Activated T-cell treated with anti-CD3 and anti-CD28 coated beads for 48 hours (primary cell): ENCODE results near the gene ANO5.

Experiments
- DNase-seq: peaks from one replicate; pipeline ENCODE4 v3.0.0-alpha.2; 2020; ENCODE audit warnings: low read depth

The ANO5 gene, protein sequence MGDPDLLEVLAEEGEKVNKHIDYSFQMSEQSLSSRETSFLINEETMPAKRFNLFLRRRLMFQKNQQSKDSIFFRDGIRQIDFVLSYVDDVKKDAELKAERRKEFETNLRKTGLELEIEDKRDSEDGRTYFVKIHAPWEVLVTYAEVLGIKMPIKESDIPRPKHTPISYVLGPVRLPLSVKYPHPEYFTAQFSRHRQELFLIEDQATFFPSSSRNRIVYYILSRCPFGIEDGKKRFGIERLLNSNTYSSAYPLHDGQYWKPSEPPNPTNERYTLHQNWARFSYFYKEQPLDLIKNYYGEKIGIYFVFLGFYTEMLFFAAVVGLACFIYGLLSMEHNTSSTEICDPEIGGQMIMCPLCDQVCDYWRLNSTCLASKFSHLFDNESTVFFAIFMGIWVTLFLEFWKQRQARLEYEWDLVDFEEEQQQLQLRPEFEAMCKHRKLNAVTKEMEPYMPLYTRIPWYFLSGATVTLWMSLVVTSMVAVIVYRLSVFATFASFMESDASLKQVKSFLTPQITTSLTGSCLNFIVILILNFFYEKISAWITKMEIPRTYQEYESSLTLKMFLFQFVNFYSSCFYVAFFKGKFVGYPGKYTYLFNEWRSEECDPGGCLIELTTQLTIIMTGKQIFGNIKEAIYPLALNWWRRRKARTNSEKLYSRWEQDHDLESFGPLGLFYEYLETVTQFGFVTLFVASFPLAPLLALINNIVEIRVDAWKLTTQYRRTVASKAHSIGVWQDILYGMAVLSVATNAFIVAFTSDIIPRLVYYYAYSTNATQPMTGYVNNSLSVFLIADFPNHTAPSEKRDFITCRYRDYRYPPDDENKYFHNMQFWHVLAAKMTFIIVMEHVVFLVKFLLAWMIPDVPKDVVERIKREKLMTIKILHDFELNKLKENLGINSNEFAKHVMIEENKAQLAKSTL

DNA sequence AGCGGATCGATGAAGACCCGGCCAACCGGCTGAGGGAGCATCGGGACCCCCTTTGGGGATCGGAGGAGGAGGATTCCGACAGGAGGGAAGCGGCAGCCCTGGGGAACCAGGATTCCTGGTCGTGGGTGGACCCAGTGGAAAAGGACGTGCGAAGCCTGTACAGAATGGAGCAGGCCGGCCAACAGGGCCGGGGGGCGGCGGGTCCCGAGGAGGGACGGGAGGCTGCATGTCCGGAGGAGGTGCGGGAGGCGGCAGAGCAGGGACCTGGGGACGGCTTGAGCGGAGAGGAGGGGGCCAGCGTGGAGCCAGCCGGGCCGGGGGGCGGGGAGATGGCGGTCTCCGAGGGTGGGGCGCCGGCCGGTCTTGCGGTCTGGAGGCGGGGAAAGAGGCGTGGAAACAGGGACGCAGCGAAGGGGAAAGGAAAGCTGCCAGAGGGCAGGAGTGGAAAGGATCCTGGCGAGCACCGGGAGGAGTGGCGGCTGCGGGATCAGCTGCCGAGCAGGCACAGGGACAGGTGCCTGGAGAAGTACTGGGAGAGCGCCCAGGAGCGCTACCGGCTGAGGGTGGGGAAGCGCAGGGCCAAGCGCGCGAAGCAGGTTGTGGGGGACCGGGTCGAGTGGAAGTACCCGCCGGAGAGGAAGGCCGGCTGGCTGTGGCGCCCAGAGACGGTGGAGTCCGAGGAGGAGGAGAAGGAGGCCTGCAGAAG lies at the start of gene ANO5:
Gene ANO5 (plus strand): TSS at position 444 of the 706 bp plus-strand sequence. CDS start 408 bp downstream, outside the sequence.
- no peak for DNase-seq

- no peak for DNase-seq
These were observed 41.2 kb upstream of the ANO5 start for GRCh38 chr11:22151649-22152197.

GRCh38 chr11:22157531-22157930 lies 35.4 kb upstream of the ANO5 start:
- DNase-seq: no peak

DNA sequence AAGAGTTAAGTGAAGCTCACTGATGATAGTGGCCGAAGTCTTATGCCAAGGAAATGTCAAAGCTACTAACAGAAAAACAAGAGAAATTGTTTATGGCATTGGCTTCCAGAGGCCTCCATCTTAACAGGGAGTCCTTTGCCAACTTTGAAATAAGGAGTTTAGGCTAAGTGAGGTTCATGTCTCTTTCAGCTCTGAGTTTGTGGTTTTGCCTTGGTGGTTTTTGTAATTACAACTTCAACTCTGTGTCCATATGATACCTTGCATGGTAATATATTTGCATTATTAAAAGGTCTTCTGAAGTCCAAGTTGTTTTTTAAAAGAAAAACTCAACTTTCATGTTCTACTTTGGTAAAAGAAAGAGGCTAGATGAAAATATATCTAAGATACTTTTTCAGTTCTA lies 31.4 kb upstream of the ANO5 start:
- DNase-seq: no peak

DNA sequence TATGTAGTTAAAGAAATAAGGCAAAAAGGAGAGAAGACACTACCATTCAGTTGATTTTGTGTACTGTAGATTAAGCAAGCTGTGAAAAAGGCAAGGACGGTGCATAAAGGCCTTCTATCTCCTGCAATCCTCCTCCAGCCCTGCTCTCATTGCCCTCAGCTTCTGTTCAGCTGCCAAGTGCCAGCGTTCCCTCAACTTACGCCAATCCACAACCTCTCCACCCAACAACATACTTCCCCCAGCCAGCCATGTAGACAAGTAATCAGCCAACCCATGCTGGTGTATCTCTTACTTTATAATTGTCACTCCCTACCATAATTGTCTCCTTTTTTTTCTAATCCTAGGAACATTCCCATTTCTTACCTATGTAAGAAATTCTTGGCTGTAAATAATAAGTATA lies 30.1 kb upstream of the ANO5 start:
- no peak for DNase-seq

- no peak for DNase-seq
These were observed 29.5 kb upstream of the ANO5 start for GRCh38 chr11:22163394-22163797.

DNA sequence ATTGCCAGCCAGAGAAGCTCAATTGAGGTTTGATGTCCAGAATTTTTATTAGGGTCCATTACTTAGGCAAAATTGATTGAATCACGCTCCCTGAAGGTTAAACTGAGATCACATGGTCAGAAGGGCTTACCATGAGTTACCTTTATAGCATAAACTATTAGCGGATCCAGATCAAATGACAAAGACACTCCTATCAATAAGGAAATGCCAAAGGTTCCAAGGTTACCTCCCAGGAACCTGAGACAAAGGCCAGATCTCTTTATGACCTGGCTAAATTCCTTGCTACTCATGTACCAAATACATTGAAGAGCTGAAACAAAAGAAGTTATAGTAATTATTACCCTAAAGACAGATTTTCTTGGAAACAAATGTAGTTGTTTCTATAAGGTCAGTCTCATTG lies 27.8 kb upstream of the ANO5 start:
- no peak for DNase-seq

DNA sequence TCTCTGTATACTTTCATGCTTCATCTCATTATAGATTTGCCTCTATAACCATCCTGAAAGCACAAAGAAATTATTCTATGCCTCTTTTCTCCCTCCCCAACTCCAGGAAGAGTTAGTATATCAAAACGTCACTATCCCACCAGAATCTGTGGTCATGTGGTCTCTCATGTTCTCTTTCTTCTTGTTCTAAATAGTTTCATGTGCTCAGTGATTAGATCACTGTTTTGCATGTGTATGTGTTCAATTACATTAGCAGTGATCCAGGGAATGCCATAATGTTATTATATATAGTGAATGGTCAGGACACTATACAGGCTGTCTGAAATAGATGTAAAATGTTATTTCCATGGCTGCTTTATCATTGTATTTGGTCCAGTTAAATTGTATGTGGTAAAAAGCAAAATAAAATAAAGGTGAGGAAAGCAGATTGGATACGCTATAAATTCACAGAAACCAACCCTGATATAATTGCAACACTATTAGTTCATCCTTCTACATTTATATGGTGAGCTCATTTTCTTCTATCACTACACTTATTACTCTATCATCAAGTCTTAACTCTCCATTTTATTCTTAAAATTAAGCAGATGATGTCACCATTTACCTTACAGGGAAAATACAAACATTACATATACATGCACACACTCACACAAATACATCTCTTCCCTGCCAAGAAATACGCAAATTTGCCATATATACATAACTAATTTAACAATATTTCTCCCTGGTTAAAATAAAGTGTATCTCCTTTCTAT lies 26.9 kb upstream of the ANO5 start:
- DNase-seq: no peak

DNA sequence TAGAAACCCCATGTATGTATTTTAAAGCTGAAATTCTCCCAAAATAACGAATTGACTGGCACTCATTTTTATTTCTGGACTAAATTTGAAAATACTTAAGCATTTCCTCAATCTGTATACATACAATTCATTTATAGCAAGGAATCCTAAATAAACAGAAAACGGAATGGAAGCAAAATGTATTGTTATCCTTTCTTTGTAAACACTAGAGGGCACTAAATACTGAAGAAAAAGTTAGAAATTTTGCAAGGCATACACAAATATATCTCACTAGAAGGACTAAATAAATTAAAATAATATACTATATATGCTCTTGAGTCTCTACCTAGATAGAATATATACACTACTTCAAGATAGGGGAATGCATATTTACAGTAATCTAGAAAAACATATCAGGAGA lies 23.1 kb upstream of the ANO5 start:
- DNase-seq: no peak

DNA sequence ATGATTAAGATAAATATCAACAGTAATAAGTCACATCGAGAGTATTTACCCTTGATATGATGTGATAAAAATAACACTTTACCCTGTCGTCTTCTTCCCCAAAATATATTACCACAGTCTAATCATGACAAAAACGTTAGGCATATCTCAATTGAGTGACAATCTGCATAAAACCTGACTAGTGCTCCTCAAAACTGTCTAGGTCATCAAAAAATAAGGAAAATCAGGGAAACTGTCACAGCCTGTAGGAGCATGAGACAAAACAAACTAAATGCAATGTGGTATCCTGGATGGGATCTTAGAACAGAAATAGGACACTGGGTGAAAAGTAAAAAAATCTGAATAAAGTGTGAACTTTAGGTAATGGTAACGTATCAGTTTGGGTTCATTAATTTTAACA lies 19.4 kb upstream of the ANO5 start:
- no peak for DNase-seq

DNA sequence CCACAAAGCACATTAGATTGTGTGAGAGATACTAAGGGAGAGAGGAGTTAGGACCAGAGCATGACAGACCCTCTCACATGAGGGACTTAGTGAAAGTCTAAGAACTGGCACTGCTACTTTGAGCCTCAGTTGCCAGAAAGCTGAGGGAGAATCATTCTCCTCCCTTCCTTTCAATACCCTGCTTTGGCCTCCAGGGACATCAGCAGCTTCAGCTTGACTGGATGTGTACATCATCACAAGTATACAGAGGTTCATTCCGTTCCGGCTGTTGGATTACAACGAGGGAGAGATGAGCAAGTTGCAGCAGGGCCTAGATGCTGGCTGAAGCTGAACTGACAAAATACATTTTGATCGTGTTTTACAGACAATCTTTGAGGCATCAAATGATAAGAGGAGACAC lies 15.7 kb upstream of the ANO5 start:
- no peak for DNase-seq

- no peak for DNase-seq
These were observed 13.3 kb upstream of the ANO5 start for GRCh38 chr11:22179626-22180025.

DNA sequence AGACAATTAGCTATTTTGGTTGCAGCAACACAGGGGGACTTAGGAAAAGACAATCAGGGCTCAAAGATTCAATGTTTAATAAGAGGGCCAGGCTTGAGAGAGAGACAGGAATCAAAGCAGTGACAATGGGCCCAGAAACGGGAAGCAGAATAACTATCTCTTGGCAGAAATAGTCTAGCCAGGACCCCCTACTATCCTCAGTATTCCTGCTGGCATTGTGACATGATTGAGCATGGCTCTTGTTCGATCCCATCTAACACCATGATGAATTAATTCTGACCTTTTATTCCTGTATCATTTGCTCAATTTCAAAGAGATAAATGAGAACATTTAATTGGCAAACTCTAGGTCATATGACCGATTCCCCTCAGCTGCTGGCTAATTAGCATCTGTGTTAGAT lies 12.8 kb upstream of the ANO5 start:
- no peak for DNase-seq

DNA sequence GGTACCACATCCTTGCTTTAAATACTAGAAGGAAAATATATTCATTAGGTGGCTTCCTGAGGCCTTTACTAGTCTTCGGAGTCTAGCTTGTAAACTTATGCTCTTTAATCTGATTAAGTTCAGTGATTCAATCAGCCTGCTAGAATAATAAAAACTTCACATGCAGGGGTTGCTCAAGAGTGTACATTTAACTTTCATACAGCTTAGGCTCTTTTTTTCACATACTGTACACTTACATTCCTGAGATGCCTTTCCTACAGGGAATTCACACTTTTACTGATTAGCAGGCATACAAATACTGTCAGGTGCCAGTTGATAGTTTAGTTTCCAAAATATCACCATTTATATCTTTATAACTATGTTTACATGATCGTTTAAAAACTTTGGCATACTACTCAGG lies 3.2 kb upstream of the ANO5 start:
- DNase-seq: no peak

- no peak for DNase-seq
These were observed 1.9 kb upstream of the ANO5 start for GRCh38 chr11:22190827-22191463.

- no peak for DNase-seq
These were observed 620 bp upstream of the ANO5 start for GRCh38 chr11:22192289-22192641.

DNA sequence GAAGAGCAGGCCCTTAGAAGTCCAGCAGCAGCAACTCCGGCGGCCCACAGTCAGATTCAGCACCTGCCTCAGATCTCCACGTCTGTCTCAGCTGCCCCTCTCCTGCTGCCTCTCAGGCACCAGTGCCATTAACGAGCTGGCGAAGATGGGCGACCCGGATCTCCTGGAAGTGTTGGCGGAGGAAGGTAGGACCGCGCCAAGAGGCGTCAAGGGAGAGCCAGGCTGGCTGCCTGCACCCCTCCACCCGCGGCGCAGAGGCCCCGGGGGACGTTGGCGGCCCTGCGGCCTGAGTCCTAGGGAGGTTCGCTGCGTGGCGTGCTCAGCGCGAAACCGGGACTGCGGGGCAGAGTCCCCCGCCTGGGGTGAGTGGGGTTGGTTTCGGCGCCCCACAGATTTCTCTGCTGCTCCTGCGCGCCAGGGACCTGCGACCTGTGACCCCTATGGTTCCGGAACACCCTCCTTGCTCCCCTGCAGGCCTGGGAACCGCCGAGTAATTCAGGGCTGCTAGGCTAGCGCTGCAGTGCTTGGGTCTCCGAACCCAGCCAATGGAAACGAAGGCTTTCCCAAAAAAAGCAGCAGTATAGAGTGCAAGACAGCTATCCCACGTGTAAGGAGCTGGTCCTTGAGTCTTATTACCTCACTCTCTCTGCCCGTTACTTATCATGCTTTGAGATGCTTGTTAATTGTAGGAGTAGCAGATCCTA lies 615 bp downstream of the ANO5 start:
- DNase-seq: no peak

DNA sequence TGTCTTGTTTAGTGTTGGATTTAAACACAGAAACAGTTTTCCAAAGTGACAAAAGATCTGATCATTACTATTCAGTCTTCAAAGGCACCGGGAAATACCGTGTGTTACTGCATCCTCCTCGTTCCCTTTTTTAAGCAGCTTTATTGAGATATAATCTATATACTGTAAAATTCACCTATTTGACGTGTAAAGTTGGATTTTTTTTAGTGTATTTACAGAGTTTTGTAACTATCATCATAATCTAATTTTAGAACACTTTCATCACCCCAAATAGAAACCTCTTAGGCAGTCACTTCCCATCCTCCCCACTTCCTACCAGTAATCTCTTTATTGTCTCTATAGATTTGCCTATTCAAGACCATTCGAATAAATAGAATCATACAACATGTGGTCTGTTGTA lies 1.4 kb downstream of the ANO5 start:
- DNase-seq: no peak

- DNase-seq: no peak
These were observed 2.0 kb downstream of the ANO5 start for GRCh38 chr11:22194907-22195306.
